ENCODE results near the gene PCDHGA1. TPM values are rescaled to one million over a fixed set of nuclear protein-coding genes. Genes with fewer than 3 reads are reported as not detected.

PCDHGA1 gene
- total RNA-seq, result under 1 TPM; 0.65 to 0.97 (median 0.71) TPM

GRCh38 chr5:141330299-141331080 is at the start of gene PCDHGA1:
TSS of gene PCDHGA1 (plus strand) at chr5:141330514.
- Histone ChIP-seq H3K27ac (peak within 1 kb of the TSS; percentile 16 to 61 (median 42)), H3K4me1 (peaks cover 6 to 7% of the 10 kb centered on the region in 2 donors), H3K27me3 (peaks cover 0 to 10% (median 0%) of the 10 kb centered on the region in 3 donors), H3K4me3 (peak within 1 kb of the TSS; percentile 29 to 49 (median 38)), H3K9me3 (no peaks in the 10 kb centered on the region), H3K36me3 (no peaks in the 10 kb centered on the region)
- TF ChIP-seq POLR2A (IDR thresholded peaks at IDR 0.05) (no peak), CTCF (IDR thresholded peaks at IDR 0.05 in 4 of 5, conservative IDR thresholded peaks at IDR 0.05 in 1 of 5) (peak in 4 of 5 experiments; percentile 9 to 63 (median 26))
- in situ Hi-C loops (cut with MboI; ENCODE audit: low sequenced_read_pairs in 4 of 4), result no loop called here
- intact Hi-C loops (cut with DNase I; ENCODE audit: low total_unique reads), result no loop called here
- ATAC-seq (peak in 1 of 2 donors; percentile 42), DNase-seq (no peak)

- H3K36me3 ChIP-seq, result peaks cover 0 to 7% of the 10 kb centered on the region in 2 donors
- H3K9me3 ChIP-seq, result peaks cover 0 to 16% (median 6%) of the 10 kb centered on the region in 3 donors
- intact Hi-C loops (cut with DNase I; ENCODE audit: low total_unique reads) (no loop called here), in situ Hi-C loops (cut with MboI; ENCODE audit: low sequenced_read_pairs in 4 of 4) (no loop called here)
- DNase-seq (no peak), ATAC-seq (no peak)
- no peak overlapping the region for H3K4me3 ChIP-seq
- no peaks in the 10 kb centered on the region for H3K27me3 ChIP-seq
- H3K27ac ChIP-seq, result no peak overlapping the region
- no peak for TF ChIP-seq CTCF (IDR thresholded peaks at IDR 0.05 in 4 of 5, conservative IDR thresholded peaks at IDR 0.05 in 1 of 5)
- no peak for TF ChIP-seq POLR2A (IDR thresholded peaks at IDR 0.05)
- no peaks in the 10 kb centered on the region for H3K4me1 ChIP-seq
These were observed 31.9 kb upstream of the PCDHGA1 start for GRCh38 chr5:141298376-141298775.

- Histone ChIP-seq H3K4me3 (no peak within 1 kb of the TSS), H3K4me1 (no peaks in the 10 kb centered on the region), H3K36me3 (peaks cover 0 to 4% of the 10 kb centered on the region in 2 donors), H3K27me3 (no peaks in the 10 kb centered on the region), H3K9me3 (peaks cover 0 to 15% (median 12%) of the 10 kb centered on the region in 3 donors), H3K27ac (no peak within 1 kb of the TSS)
- ATAC-seq, result no peak
- in situ Hi-C loops (cut with MboI; ENCODE audit: low sequenced_read_pairs in 4 of 4), result no loop called here
- TF ChIP-seq POLR2A (IDR thresholded peaks at IDR 0.05) (no peak), CTCF (IDR thresholded peaks at IDR 0.05 in 4 of 5, conservative IDR thresholded peaks at IDR 0.05 in 1 of 5) (no peak)
- intact Hi-C loops (cut with DNase I; ENCODE audit: low total_unique reads), result no loop called here
- DNase-seq, result no peak
These were observed 26.6 kb upstream of the PCDHGA1 start, which contains the start of gene SLC25A2 for GRCh38 chr5:141303756-141304155. TSS of gene SLC25A2 (minus strand) at chr5:141304049. CDS start at chr5:141303865, 184 bp downstream.

- in situ Hi-C loops (cut with MboI; ENCODE audit: low sequenced_read_pairs in 4 of 4), result no loop called here
- Histone ChIP-seq H3K9me3 (peaks cover 0 to 11% (median 8%) of the 10 kb centered on the region in 3 donors), H3K4me3 (no peak overlapping the region), H3K27ac (no peak overlapping the region), H3K27me3 (no peaks in the 10 kb centered on the region), H3K36me3 (peaks cover 0 to 4% of the 10 kb centered on the region in 2 donors), H3K4me1 (no peaks in the 10 kb centered on the region)
- no peak for DNase-seq
- TF ChIP-seq CTCF (IDR thresholded peaks at IDR 0.05 in 4 of 5, conservative IDR thresholded peaks at IDR 0.05 in 1 of 5) (no peak), POLR2A (IDR thresholded peaks at IDR 0.05) (no peak)
- no peak for ATAC-seq
- intact Hi-C loops (cut with DNase I; ENCODE audit: low total_unique reads), result no loop called here
These were observed 23.7 kb upstream of the PCDHGA1 start for GRCh38 chr5:141306630-141307029.
